SW480 (cell line): Measurements from ENCODE around the gene PARP6.

ENCODE experiments used
- DNase-seq: peaks from one replicate; pipeline ENCODE4 v3.0.0-alpha.2; 2016; ENCODE audit warnings: low spot score

Gene PARP6

GRCh38 chr15:72231066-72231832, 41.1 kb downstream of the PARP6 start, which contains the start of gene PKM:
PKM (minus strand) TSS chr15:72231190; CDS start chr15:72219097, 12,093 bp downstream.
- DNase-seq: peak; percentile 96

GRCh38 chr15:72230197-72231065, 41.9 kb downstream of the PARP6 start:
- peak; percentile 87 for DNase-seq

- DNase-seq: no peak
Measured at GRCh38 chr15:72229947-72230196, 42.5 kb downstream of the PARP6 start.

- DNase-seq: no peak
Measured at GRCh38 chr15:72229076-72229946, 43.0 kb downstream of the PARP6 start.

GRCh38 chr15:72227720-72228119, 44.6 kb downstream of the PARP6 start:
- DNase-seq: no peak

GRCh38 chr15:72227192-72227586, 45.2 kb downstream of the PARP6 start:
- DNase-seq: peak; percentile 35

- no peak for DNase-seq
Measured at GRCh38 chr15:72223278-72223677, 49.1 kb downstream of the PARP6 start.

- DNase-seq: peak; percentile 51
Measured at GRCh38 chr15:72222393-72222792, 50.0 kb downstream of the PARP6 start.

GRCh38 chr15:72220687-72221086, 51.7 kb downstream of the PARP6 start:
- no peak for DNase-seq

GRCh38 chr15:72217216-72217615, 55.1 kb downstream of the PARP6 start:
- no peak for DNase-seq

GRCh38 chr15:72216079-72216478, 56.3 kb downstream of the PARP6 start:
- DNase-seq: no peak

GRCh38 chr15:72207558-72208085, 64.7 kb downstream of the PARP6 start:
- DNase-seq: no peak

GRCh38 chr15:72206677-72207000, 65.7 kb downstream of the PARP6 start:
- no peak for DNase-seq

GRCh38 chr15:72205896-72206676, 66.3 kb downstream of the PARP6 start:
- no peak for DNase-seq

- no peak for DNase-seq
Measured at GRCh38 chr15:72205273-72205672, 67.1 kb downstream of the PARP6 start.

- no peak for DNase-seq
Measured at GRCh38 chr15:72203507-72203837, 68.9 kb downstream of the PARP6 start.

- no peak for DNase-seq
Measured at GRCh38 chr15:72202801-72203506, 69.4 kb downstream of the PARP6 start.

GRCh38 chr15:72202302-72202701, 70.1 kb downstream of the PARP6 start:
- DNase-seq: no peak

GRCh38 chr15:72201391-72201921, 70.9 kb downstream of the PARP6 start:
- DNase-seq: no peak

GRCh38 chr15:72200395-72201237, 71.7 kb downstream of the PARP6 start:
- no peak for DNase-seq
